GM21723 (cell line): Measurements from ENCODE around the gene CD244.
"Not testable (repeated sequence)": the region's sequence is repeated elsewhere in the genome, so short reads cannot be mapped to it uniquely, and the experiment has no call there.

Source experiments
- ATAC-seq: cut with Tn5 transposase; IDR thresholded peaks from one replicate; pipeline ENCODE4 v1.9.1; 2021; ENCODE audit warnings: mild to moderate bottlenecking, moderate library complexity; ENCODE audit not compliant: unreplicated experiment

CD244 gene

GRCh38 chr1:160789051-160789701 lies 73.5 kb downstream of the CD244 start:
- no peak for ATAC-seq

- ATAC-seq = not testable (repeated sequence)
Measured at GRCh38 chr1:160782988-160783765, 79.5 kb downstream of the CD244 start.

GRCh38 chr1:160781914-160782689 lies 80.6 kb downstream of the CD244 start:
- ATAC-seq = peak; percentile 88

- no peak for ATAC-seq
Measured at GRCh38 chr1:160781186-160781766, 81.4 kb downstream of the CD244 start.

- ATAC-seq = no peak
Measured at GRCh38 chr1:160780398-160780755, 82.3 kb downstream of the CD244 start.
